ENCODE data around the gene POLR2F.

The POLR2F gene

GRCh38 chr22:37953437-37954179 lies at the start of gene POLR2F, which contains the start of gene C22orf23:
Gene POLR2F, plus strand, starts transcription at chr22:37953699. Its CDS starts 89 bp downstream, at chr22:37953788.
Gene C22orf23, minus strand, starts transcription at chr22:37953601. Its CDS starts 452 bp downstream, at chr22:37953149.
- peak; percentile 96 to 97 for DNase-seq

GRCh38 chr22:37904572-37905533 lies 48.6 kb upstream of the POLR2F start:
- no peak for DNase-seq

- peak; percentile 45 to 57 for DNase-seq
Observed at GRCh38 chr22:37905534-37906363, 47.8 kb upstream of the POLR2F start, which contains the start of gene MICALL1. Gene MICALL1, plus strand, starts transcription at chr22:37906297. Its CDS starts 126 bp downstream, at chr22:37906423.

GRCh38 chr22:37906364-37907008 lies 47.0 kb upstream of the POLR2F start:
- peak; percentile 26 to 27 for DNase-seq

GRCh38 chr22:37907036-37907954 lies 46.2 kb upstream of the POLR2F start:
- no peak for DNase-seq

GRCh38 chr22:37909766-37910165 lies 43.7 kb upstream of the POLR2F start:
- no peak for DNase-seq

GRCh38 chr22:37910890-37911672 lies 42.4 kb upstream of the POLR2F start:
- no peak for DNase-seq

GRCh38 chr22:37911697-37912096 lies 41.8 kb upstream of the POLR2F start:
- no peak for DNase-seq

GRCh38 chr22:37912171-37912570 lies 41.3 kb upstream of the POLR2F start:
- DNase-seq: no peak

GRCh38 chr22:37913233-37913721 lies 40.2 kb upstream of the POLR2F start:
- DNase-seq: no peak

- DNase-seq: no peak
Observed at GRCh38 chr22:37916311-37916710, 37.2 kb upstream of the POLR2F start.

- no peak for DNase-seq
Observed at GRCh38 chr22:37917874-37918548, 35.5 kb upstream of the POLR2F start.

- DNase-seq: no peak
Observed at GRCh38 chr22:37918580-37919270, 34.8 kb upstream of the POLR2F start.

- no peak for DNase-seq
Observed at GRCh38 chr22:37920126-37920525, 33.4 kb upstream of the POLR2F start.

- no peak for DNase-seq
Observed at GRCh38 chr22:37922191-37922590, 31.3 kb upstream of the POLR2F start.

GRCh38 chr22:37923927-37924326 lies 29.6 kb upstream of the POLR2F start:
- no peak for DNase-seq

GRCh38 chr22:37924386-37925065 lies 29.0 kb upstream of the POLR2F start:
- DNase-seq: no peak

GRCh38 chr22:37925330-37925729 lies 28.2 kb upstream of the POLR2F start:
- no peak for DNase-seq

All from activated CD4-positive, alpha-beta T cell treated with anti-CD3 and anti-CD28 coated beads for 4 hours (primary cell).